ENCODE measurements around the gene MPP2. TPM values are rescaled to one million over a fixed set of nuclear protein-coding genes. Genes with fewer than 3 reads are reported as not detected.

MPP2 gene
- total RNA-seq, 1 donor from 2014 or later: 5.4 TPM

GRCh38 chr17:43857141-43857540 lies 50.2 kb downstream of the MPP2 start:
- H3K4me1 Mint-ChIP-seq (ENCODE audit: low read depth): no peaks in the 10 kb centered on the region
- H3K36me3 Mint-ChIP-seq (ENCODE audit: insufficient read depth): no peaks in the 10 kb centered on the region
- DNase-seq (ENCODE audit: low spot score, unreplicated experiment): no peak
- H3K27ac Mint-ChIP-seq: no peak overlapping the region
- H3K4me3 Mint-ChIP-seq (ENCODE audit: low read depth): no peak overlapping the region
- TF ChIP-seq, protein P1, sequence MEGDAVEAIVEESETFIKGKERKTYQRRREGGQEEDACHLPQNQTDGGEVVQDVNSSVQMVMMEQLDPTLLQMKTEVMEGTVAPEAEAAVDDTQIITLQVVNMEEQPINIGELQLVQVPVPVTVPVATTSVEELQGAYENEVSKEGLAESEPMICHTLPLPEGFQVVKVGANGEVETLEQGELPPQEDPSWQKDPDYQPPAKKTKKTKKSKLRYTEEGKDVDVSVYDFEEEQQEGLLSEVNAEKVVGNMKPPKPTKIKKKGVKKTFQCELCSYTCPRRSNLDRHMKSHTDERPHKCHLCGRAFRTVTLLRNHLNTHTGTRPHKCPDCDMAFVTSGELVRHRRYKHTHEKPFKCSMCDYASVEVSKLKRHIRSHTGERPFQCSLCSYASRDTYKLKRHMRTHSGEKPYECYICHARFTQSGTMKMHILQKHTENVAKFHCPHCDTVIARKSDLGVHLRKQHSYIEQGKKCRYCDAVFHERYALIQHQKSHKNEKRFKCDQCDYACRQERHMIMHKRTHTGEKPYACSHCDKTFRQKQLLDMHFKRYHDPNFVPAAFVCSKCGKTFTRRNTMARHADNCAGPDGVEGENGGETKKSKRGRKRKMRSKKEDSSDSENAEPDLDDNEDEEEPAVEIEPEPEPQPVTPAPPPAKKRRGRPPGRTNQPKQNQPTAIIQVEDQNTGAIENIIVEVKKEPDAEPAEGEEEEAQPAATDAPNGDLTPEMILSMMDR (IDR thresholded peaks at IDR 0.05; ENCODE audit: unreplicated experiment): no peak
- H3K9me3 Mint-ChIP-seq (ENCODE audit: low read depth): no peaks in the 10 kb centered on the region
- H3K27me3 Mint-ChIP-seq: peaks cover 15% of the 10 kb centered on the region

- no peak overlapping the region for H3K4me3 Mint-ChIP-seq (ENCODE audit: low read depth)
- H3K27ac Mint-ChIP-seq: no peak overlapping the region
- H3K4me1 Mint-ChIP-seq (ENCODE audit: low read depth): no peaks in the 10 kb centered on the region
- TF ChIP-seq, protein P1 (IDR thresholded peaks at IDR 0.05; ENCODE audit: unreplicated experiment): no peak
- H3K36me3 Mint-ChIP-seq (ENCODE audit: insufficient read depth): no peaks in the 10 kb centered on the region
- H3K9me3 Mint-ChIP-seq (ENCODE audit: low read depth): no peaks in the 10 kb centered on the region
- H3K27me3 Mint-ChIP-seq: peaks cover 22% of the 10 kb centered on the region
- DNase-seq (ENCODE audit: low spot score, unreplicated experiment): no peak
Observed at GRCh38 chr17:43856141-43856540, 51.2 kb downstream of the MPP2 start.

DNA sequence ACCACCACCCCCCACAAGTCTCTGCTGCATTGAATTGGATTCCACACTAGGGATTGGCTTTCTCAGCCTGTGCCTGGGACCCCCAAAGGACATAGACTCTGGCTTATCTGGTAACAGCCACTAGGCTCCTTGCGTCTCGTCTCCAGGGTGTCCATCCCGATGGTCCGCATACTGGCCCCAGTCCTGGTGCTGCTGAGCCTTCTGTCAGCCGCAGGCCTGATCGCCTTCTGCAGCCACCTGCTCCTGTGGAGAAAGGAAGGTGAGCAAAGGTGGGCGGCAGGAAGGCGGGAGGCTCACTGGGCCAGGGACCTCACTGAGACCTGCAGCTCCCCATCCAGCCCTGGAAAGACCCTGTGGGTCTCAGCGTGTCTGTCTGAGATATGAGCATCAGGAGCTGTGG lies 52.3 kb downstream of the MPP2 start:
- no peak for DNase-seq (ENCODE audit: low spot score, unreplicated experiment)
- Mint-ChIP-seq H3K4me1 (ENCODE audit: low read depth) (no peaks in the 10 kb centered on the region), H3K27ac (no peak overlapping the region), H3K27me3 (peaks cover 22% of the 10 kb centered on the region), H3K9me3 (ENCODE audit: low read depth) (no peaks in the 10 kb centered on the region), H3K36me3 (ENCODE audit: insufficient read depth) (no peaks in the 10 kb centered on the region), H3K4me3 (ENCODE audit: low read depth) (no peak overlapping the region)
- TF ChIP-seq, protein P1 (IDR thresholded peaks at IDR 0.05; ENCODE audit: unreplicated experiment): no peak

GRCh38 chr17:43854498-43854897 lies 52.8 kb downstream of the MPP2 start:
- no peaks in the 10 kb centered on the region for H3K36me3 Mint-ChIP-seq (ENCODE audit: insufficient read depth)
- peaks cover 27% of the 10 kb centered on the region for H3K27me3 Mint-ChIP-seq
- no peak overlapping the region for H3K4me3 Mint-ChIP-seq (ENCODE audit: low read depth)
- no peak overlapping the region for H3K27ac Mint-ChIP-seq
- H3K9me3 Mint-ChIP-seq (ENCODE audit: low read depth): no peaks in the 10 kb centered on the region
- TF ChIP-seq, protein P1 (IDR thresholded peaks at IDR 0.05; ENCODE audit: unreplicated experiment): no peak
- no peak for DNase-seq (ENCODE audit: low spot score, unreplicated experiment)
- H3K4me1 Mint-ChIP-seq (ENCODE audit: low read depth): no peaks in the 10 kb centered on the region

DNA sequence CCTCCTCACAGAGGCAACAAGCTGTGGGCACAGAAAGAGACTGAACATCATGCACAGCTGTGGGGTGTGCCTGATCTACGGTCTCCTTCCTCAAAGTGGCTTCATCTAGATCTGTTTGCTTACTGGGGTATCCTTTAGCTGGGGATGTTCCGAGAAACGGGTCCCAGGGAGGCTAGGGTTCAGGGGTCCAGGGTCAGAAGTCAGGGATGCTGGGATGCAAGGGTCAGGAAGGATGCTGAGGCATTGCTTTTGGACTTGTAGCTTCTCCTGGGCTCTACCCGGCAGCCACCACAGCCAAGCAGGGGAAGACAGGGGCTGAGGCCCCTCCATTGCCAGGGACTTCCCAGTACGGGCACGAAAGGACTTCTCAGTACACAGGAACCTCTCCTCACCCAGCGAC lies 53.8 kb downstream of the MPP2 start:
- Mint-ChIP-seq H3K36me3 (ENCODE audit: insufficient read depth) (no peaks in the 10 kb centered on the region), H3K4me1 (ENCODE audit: low read depth) (no peaks in the 10 kb centered on the region), H3K27ac (no peak overlapping the region), H3K4me3 (ENCODE audit: low read depth) (no peak overlapping the region), H3K9me3 (ENCODE audit: low read depth) (no peaks in the 10 kb centered on the region), H3K27me3 (peaks cover 31% of the 10 kb centered on the region)
- TF ChIP-seq, protein P1 (IDR thresholded peaks at IDR 0.05; ENCODE audit: unreplicated experiment): no peak
- DNase-seq (ENCODE audit: low spot score, unreplicated experiment): no peak

All from progenitor cell of endocrine pancreas (in vitro differentiated cells).